Hepatocyte (in vitro differentiated cells): ENCODE measurements around the gene HUWE1. TPM values are rescaled to one million over a fixed set of nuclear protein-coding genes. Genes with fewer than 3 reads are reported as not detected.

Source experiments
- DNase-seq: peaks from one replicate; pipeline ENCODE4 v3.0.0-alpha.2; 2016; ENCODE audit warnings: low spot score
- H2AFZ ChIP-seq: fragments of 200-600 bp; sonication (generic); 2 replicates; pipeline ENCODE4 v1.6.0; 2016; ENCODE audit warnings: antibody characterized with exemption, mild to moderate bottlenecking
- H3K27ac ChIP-seq: fragments of 200-600 bp; sonication (generic); 2 replicates; pipeline ENCODE4 v1.5.1; 2016; ENCODE audit warnings: mild to moderate bottlenecking
- H3K27me3 ChIP-seq: fragments of 200-600 bp; sonication (generic); 2 replicates; pipeline ENCODE4 v1.6.1; 2016
- H3K36me3 ChIP-seq: fragments of 200-600 bp; sonication (generic); replicated peaks from 2 replicates; pipeline ENCODE4 v1.5.1; 2016; ENCODE audit warnings: low read depth; ENCODE audit not compliant: insufficient read depth
- H3K4me1 ChIP-seq: fragments of 200-600 bp; sonication (generic); 2 replicates; pipeline ENCODE4 v1.5.1; 2016; ENCODE audit warnings: mild to moderate bottlenecking, moderate library complexity; ENCODE audit not compliant: insufficient read depth
- H3K4me2 ChIP-seq: fragments of 200-600 bp; sonication (generic); 2 replicates; pipeline ENCODE4 v1.6.0; 2016
- H3K4me3 ChIP-seq: fragments of 200-600 bp; sonication (generic); 2 replicates; pipeline ENCODE4 v1.5.1; 2016; ENCODE audit warnings: mild to moderate bottlenecking
- H3K79me2 ChIP-seq: fragments of 200-600 bp; sonication (generic); 2 replicates; pipeline ENCODE4 v1.6.0; 2017; ENCODE audit warnings: mild to moderate bottlenecking
- H3K9me2 ChIP-seq: fragments of 200-600 bp; sonication (generic); replicated peaks from 2 replicates; pipeline ENCODE4 v1.6.0; 2017; ENCODE audit warnings: mild to moderate bottlenecking; ENCODE audit not compliant: insufficient read depth
- H3K9me3 ChIP-seq: fragments of 200-600 bp; sonication (generic); 2 replicates; pipeline ENCODE4 v1.5.1; 2016; ENCODE audit warnings: low read depth, mild to moderate bottlenecking
- H4K20me1 ChIP-seq: fragments of 200-600 bp; sonication (generic); 2 replicates; pipeline ENCODE4 v1.6.0; 2016; ENCODE audit warnings: mild to moderate bottlenecking; ENCODE audit not compliant: insufficient read depth, poor library complexity, severe bottlenecking
- EZH2 ChIP-seq: fragments of 200-600 bp; sonication (generic); IDR thresholded peaks from 2 replicates; pipeline ENCODE4 v1.6.1; 2016; ENCODE audit warnings: antibody characterized with exemption, mild to moderate bottlenecking, borderline replicate concordance
- EZH2phosphoT487 ChIP-seq: fragments of 200-600 bp; sonication (generic); IDR thresholded peaks from one replicate; pipeline ENCODE4 v1.6.1; 2018; ENCODE audit warnings: antibody characterized with exemption, mild to moderate bottlenecking, low read depth, moderate library complexity; ENCODE audit not compliant: unreplicated experiment, severe bottlenecking
- WGBS: methylation state at CpG from one replicate; pipeline ENCODE4 v1.1.6; 2016; ENCODE audit warnings: low lambda C conversion rate; ENCODE audit errors: missing lambda C conversion rate; 5-methylcytosine and 5-hydroxymethylcytosine counted together
- polyA plus RNA-seq: library from polyadenylated mRNA; unstranded; fragments of >200 nt; fragmentation: Nextera tagmentation; extraction: Ambion mirVana; gene quantifications from 2 replicates; pipeline ENCODE4 v1.2.1, GENCODE V29; 2016
- total RNA-seq: library from RNA; depleted of rRNA; stranded (reverse); fragments of >200 nt; gene quantifications from 2 replicates; pipeline ENCODE4 v1.2.3, GENCODE V29; 2014
- TF ChIP-seq, protein P1 (sequence below): fragments of 200-600 bp; sonication (generic); IDR thresholded peaks from 2 replicates; pipeline ENCODE4 v1.5.1; 2016; ENCODE audit warnings: antibody characterized with exemption, mild to moderate bottlenecking; ENCODE audit not compliant: poor library complexity

Gene HUWE1
- total and polyA plus RNA-seq, 2 experiments from 2014 or later = 39.2 to 104 TPM

DNA sequence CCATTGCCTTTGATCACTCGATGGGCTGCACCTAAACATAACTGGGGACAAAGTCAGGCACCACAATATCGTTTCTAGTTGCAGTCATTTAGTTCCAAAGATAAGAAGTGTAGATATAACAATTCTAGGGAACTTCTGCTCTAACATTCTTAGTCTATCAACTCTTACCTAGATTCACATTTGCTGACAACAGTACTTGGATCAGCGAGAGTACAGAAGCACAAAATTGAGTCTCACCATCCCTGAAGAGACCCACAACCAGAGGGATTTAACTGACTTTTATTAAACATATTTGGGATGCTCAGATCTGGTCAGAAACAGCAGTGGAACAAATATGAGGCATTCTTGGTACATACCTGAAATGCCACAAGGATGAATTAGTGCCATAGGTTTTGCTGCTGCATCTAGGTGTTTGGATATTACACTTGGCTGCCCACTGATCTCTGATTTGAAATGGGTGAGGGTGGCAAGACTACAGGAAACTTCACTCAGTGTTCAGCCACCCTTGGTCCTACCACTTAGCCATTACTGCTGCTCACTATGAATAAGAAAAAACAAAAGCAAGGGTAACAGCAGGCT, 28.9 kb upstream of the HUWE1 start:
- Histone ChIP-seq H3K9me3 (no peaks in the 10 kb centered on the region), H3K36me3 (no peaks in the 10 kb centered on the region), H3K9me2 (no peaks in the 10 kb centered on the region), H3K4me1 (no peaks in the 10 kb centered on the region), H4K20me1 (no peaks in the 10 kb centered on the region), H2AFZ (no peak overlapping the region), H3K27ac (no peak overlapping the region), H3K79me2 (no peaks in the 10 kb centered on the region), H3K4me2 (no peak overlapping the region), H3K4me3 (no peak overlapping the region), H3K27me3 (no peaks in the 10 kb centered on the region)
- TF ChIP-seq, protein P1, sequence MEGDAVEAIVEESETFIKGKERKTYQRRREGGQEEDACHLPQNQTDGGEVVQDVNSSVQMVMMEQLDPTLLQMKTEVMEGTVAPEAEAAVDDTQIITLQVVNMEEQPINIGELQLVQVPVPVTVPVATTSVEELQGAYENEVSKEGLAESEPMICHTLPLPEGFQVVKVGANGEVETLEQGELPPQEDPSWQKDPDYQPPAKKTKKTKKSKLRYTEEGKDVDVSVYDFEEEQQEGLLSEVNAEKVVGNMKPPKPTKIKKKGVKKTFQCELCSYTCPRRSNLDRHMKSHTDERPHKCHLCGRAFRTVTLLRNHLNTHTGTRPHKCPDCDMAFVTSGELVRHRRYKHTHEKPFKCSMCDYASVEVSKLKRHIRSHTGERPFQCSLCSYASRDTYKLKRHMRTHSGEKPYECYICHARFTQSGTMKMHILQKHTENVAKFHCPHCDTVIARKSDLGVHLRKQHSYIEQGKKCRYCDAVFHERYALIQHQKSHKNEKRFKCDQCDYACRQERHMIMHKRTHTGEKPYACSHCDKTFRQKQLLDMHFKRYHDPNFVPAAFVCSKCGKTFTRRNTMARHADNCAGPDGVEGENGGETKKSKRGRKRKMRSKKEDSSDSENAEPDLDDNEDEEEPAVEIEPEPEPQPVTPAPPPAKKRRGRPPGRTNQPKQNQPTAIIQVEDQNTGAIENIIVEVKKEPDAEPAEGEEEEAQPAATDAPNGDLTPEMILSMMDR = no peak
- TF ChIP-seq EZH2 = no peak
- TF ChIP-seq EZH2phosphoT487 = no peak
- DNase-seq = no peak
- 57% methylated on average over 3 of the region's 3 CpGs for WGBS

DNA sequence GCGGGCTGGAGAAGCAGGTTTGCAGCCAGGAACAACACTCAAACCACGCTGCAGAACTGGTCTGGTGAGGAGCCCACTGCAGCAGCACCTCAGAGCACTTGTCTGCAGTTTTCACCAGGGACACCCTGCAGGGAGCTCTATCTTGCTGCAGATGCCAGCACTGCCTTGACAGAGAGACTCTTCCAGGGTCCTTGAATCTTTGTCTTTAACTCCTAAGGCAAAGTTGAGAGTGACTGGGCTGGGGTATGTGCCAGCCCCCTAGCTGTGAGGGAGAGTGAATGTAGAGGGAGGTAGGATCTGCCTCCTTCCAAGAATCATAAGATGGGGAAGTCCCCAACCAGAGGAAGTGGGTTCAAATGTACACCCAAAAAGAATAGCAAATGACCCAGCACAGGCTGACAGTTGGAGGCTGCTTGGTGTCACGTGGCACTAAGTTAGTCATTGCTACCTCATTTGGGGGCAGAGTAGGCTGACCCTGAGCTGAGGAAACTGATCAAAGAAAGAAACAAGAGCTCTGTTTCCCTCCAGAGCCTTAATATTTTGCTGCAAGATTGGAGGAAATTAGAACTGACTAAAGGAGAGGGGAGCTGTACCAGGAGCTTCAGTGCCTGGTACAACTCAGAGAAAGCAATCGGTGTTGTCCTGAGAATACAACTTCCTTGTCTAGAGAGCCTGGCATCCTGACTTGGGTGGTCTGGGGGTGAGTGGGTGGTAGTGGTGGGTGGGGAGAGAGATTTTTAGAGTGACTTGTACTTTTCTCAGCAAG, 28.2 kb upstream of the HUWE1 start:
- Histone ChIP-seq H3K36me3 (no peaks in the 10 kb centered on the region), H3K27ac (no peak overlapping the region), H3K4me1 (no peaks in the 10 kb centered on the region), H3K4me3 (no peak overlapping the region), H3K27me3 (no peaks in the 10 kb centered on the region), H3K9me2 (no peaks in the 10 kb centered on the region), H3K9me3 (no peaks in the 10 kb centered on the region), H2AFZ (no peak overlapping the region), H3K4me2 (no peak overlapping the region), H3K79me2 (no peaks in the 10 kb centered on the region), H4K20me1 (no peaks in the 10 kb centered on the region)
- TF ChIP-seq EZH2phosphoT487 (no peak), EZH2 (no peak)
- TF ChIP-seq, protein P1 = no peak
- no peak for DNase-seq
- WGBS = 44% methylated on average over 4 of the region's 4 CpGs

DNA sequence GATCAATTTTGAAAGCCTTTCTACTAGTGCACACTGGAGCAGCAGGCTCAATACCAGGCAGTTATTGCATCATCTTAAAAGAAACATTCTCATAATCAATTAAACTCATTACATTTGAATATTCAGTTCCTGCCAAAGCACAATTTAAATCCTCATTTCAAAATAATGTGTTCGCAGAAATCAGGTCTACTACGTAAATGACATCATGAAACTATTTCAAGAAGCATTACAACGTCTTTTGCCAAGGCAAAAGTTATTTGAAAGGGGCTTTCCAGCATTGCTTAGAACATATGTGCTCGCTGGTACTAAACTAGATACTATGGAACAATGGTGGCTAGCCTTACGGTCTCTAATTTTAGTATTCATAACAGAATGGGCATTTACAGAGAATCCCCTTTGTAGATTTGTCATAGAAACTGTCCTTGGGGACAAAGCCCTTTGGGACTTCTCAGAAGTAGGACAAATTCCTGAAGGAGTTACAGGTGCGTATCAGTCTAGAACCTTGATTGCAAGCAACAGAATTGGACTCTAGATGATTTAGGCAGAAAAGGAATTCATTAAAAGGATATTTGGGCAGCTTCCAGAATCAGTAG, 27.6 kb upstream of the HUWE1 start:
- no peak overlapping the region for H3K4me2 ChIP-seq
- 77% methylated on average over 6 of the region's 6 CpGs for WGBS
- TF ChIP-seq, protein P1 = no peak
- no peak for TF ChIP-seq EZH2phosphoT487
- no peak for TF ChIP-seq EZH2

More for the DNA sequence above, 27.6 kb upstream of the HUWE1 start:
- Histone ChIP-seq H3K9me3 (no peaks in the 10 kb centered on the region), H3K4me3 (no peak overlapping the region), H3K9me2 (no peaks in the 10 kb centered on the region), H3K36me3 (no peaks in the 10 kb centered on the region), H3K79me2 (no peaks in the 10 kb centered on the region), H4K20me1 (no peaks in the 10 kb centered on the region), H3K27ac (no peak overlapping the region), H3K4me1 (no peaks in the 10 kb centered on the region), H2AFZ (no peak overlapping the region), H3K27me3 (no peaks in the 10 kb centered on the region)
- DNase-seq = no peak
